Renal pelvis (tissue), 4 donors: Measurements from ENCODE around the gene VIT. TPM values are rescaled to one million over a fixed set of nuclear protein-coding genes. Genes with fewer than 3 reads are reported as not detected.

ENCODE experiments used
- DNase-seq: peaks from one replicate; pipeline ENCODE4 v3.0.0-alpha.2; 2013
- polyA plus RNA-seq, 3 donors: library from polyadenylated mRNA; unstranded; fragments of 120-200 nt; gene quantifications; one replicate each; pipeline ENCODE4 v1.2.1, GENCODE V29; 2013; ENCODE audit not compliant: insufficient read length in 3 of 3

Gene VIT
- polyA plus RNA-seq, 3 donors, result 0.06 TPM; not detected in 2

GRCh38 chr2:36708041-36708741 lies 11.7 kb downstream of the VIT start:
- no peak for DNase-seq

- DNase-seq, result no peak
Measured at GRCh38 chr2:36710858-36711515, 14.5 kb downstream of the VIT start.

- no peak for DNase-seq
Measured at GRCh38 chr2:36711741-36712314, 15.3 kb downstream of the VIT start.

- DNase-seq, result no peak
Measured at GRCh38 chr2:36713310-36713709, 16.8 kb downstream of the VIT start.

GRCh38 chr2:36716111-36716510 lies 19.6 kb downstream of the VIT start:
- no peak for DNase-seq

- DNase-seq, result no peak
Measured at GRCh38 chr2:36717603-36718266, 21.2 kb downstream of the VIT start.

GRCh38 chr2:36727550-36727949 lies 31.0 kb downstream of the VIT start:
- no peak for DNase-seq

- DNase-seq, result no peak
Measured at GRCh38 chr2:36729067-36729466, 32.6 kb downstream of the VIT start.

GRCh38 chr2:36731941-36732672 lies 35.6 kb downstream of the VIT start:
- DNase-seq, result peak; percentile 12

- DNase-seq, result no peak
Measured at GRCh38 chr2:36732673-36733036, 36.1 kb downstream of the VIT start.

GRCh38 chr2:36733215-36733614 lies 36.7 kb downstream of the VIT start:
- no peak for DNase-seq

- DNase-seq, result no peak
Measured at GRCh38 chr2:36734304-36734703, 37.8 kb downstream of the VIT start.

GRCh38 chr2:36737131-36737750 lies 40.7 kb downstream of the VIT start:
- no peak for DNase-seq

- DNase-seq, result no peak
Measured at GRCh38 chr2:36740061-36740460, 43.6 kb downstream of the VIT start.

GRCh38 chr2:36741188-36741837 lies 44.8 kb downstream of the VIT start:
- no peak for DNase-seq

GRCh38 chr2:36743954-36744353 lies 47.4 kb downstream of the VIT start:
- no peak for DNase-seq

GRCh38 chr2:36748166-36748565 lies 51.7 kb downstream of the VIT start:
- no peak for DNase-seq

- no peak for DNase-seq
Measured at GRCh38 chr2:36750101-36750500, 53.6 kb downstream of the VIT start.

GRCh38 chr2:36753706-36754221 lies 57.3 kb downstream of the VIT start:
- DNase-seq, result no peak

GRCh38 chr2:36754578-36754977 lies 58.1 kb downstream of the VIT start:
- DNase-seq, result no peak

GRCh38 chr2:36756438-36756837 lies 59.9 kb downstream of the VIT start:
- no peak for DNase-seq
